Measurements from ENCODE around the gene PPP1R14C. TPM values are rescaled to one million over a fixed set of nuclear protein-coding genes. Genes with fewer than 3 reads are reported as not detected.
A peak's percentile ranks its signal among the peaks of the same experiment; 100 is the strongest.

PPP1R14C gene
- total RNA-seq, 8 experiments from 2014 or later = 6.5 to 66.6 (median 13.8) TPM

DNA sequence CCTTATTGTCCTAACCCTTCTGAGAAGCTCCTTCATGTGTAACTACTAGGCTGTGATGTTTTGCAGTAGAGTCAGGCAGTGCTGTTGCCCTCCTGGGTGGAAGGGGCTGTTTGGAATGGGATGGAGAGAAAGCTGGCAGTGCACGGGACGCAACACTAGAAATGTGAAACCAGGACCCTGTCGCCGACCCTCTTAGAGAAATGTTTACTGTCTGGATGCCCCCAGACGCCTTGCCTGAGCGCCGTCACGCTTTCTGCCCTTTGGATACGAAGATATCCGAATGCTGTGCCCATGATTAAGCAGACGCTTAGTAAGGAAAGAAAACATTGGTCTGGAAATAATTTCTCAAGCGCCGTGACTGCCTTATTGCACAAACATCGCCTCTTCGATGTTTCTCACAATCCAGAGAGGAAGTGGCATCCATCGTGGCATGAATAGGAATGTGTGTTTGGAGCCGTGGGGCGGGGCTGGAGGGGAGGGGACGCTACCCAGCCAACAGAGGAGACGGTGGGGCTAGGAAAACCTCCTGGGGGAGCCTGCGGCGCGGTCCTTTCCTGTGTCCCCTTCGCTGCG, 661 bp upstream of the PPP1R14C start:
- peak in 7 of 8 experiments; percentile 10 to 63 (median 53) for ATAC-seq (replicated peaks in 6 of 8)
- Histone ChIP-seq H3K4me3 (peak overlapping the region; percentile 57 to 96 (median 60)), H3K4me1 (replicated peaks in 1 of 2) (peaks cover 10 to 15% of the 10 kb centered on the region in 2 donors), H3K27ac (peak overlapping the region; percentile 2 to 3)
- WGBS, 10 experiments = 9 to 70% (median 43%) methylated on average over 1 to 7 of the region's 25 CpGs; no CpG with 5 or more reads in 4 of the 10 experiments
- in situ Hi-C loops (cut with MboI; ENCODE audit: low pct_unique_long_range_greater_than_20kb in 2 of 9, low sequenced_read_pairs in 9 of 9, unreplicated experiment in 9 of 9) = no loop called here

GRCh38 chr6:150143516-150144293, 861 bp downstream of the PPP1R14C start:
- in situ Hi-C loops (cut with MboI; ENCODE audit: low pct_unique_long_range_greater_than_20kb in 2 of 9, low sequenced_read_pairs in 9 of 9, unreplicated experiment in 9 of 9) = no loop called here

DNA sequence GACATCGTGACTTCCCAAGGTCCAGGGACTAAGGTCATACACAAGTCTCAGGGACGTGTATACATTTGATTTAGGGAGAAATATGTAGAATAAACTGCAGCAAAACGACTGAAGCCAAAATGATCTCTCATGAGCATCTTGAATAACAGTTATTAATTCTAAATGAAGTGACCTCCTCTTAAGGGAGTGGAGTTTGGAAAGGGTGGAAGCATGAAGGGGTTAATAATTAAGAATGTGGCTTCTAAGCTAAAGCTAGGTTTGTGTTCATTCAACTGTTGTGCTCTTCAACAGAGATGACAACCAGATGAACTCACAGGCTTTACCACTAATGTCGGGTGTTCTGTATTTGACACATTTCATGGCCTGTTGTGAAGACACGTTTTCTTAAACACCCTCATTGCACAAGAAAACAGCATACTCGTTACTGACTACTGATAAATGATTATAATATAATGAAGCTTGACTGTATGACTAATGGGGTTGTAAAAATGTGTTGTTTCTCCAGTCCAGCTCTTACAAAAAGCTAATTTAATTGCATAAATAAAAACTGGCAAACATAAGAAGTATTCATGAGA, 1.5 kb downstream of the PPP1R14C start:
- Histone ChIP-seq H3K4me1 (replicated peaks in 1 of 2) (peaks cover 16 to 18% of the 10 kb centered on the region in 2 donors), H3K4me3 (peak overlapping the region; percentile 57 to 96 (median 60)), H3K27ac (no peak overlapping the region)
- no peak for ATAC-seq (replicated peaks in 6 of 8)
- in situ Hi-C loops (cut with MboI; ENCODE audit: low pct_unique_long_range_greater_than_20kb in 2 of 9, low sequenced_read_pairs in 9 of 9, unreplicated experiment in 9 of 9) = no loop called here
- WGBS, 10 experiments = 0 to 9% (median 0%) methylated on average over 2 to 5 of the region's 6 CpGs; no CpG with 5 or more reads in 1 of the 10 experiments

More at GRCh38 chr6:150143516-150144293, 861 bp downstream of the PPP1R14C start:
- ATAC-seq (replicated peaks in 6 of 8) = peak; percentile 3 to 44 (median 20)
- 0 to 20% (median 3%) methylated on average over 1 to 13 of the region's 53 CpGs; no CpG with 5 or more reads in 5 of the 10 experiments for WGBS, 10 experiments
- H3K4me3 ChIP-seq = peak overlapping the region; percentile 57 to 96 (median 60)
- peak overlapping the region in 1 of 2 donors; percentile 39 for H3K27ac ChIP-seq
- H3K4me1 ChIP-seq (replicated peaks in 1 of 2) = peaks cover 13 to 15% of the 10 kb centered on the region in 2 donors

- Histone ChIP-seq H3K4me3 (peak overlapping the region; percentile 57 to 96 (median 60)), H3K27ac (no peak overlapping the region), H3K4me1 (replicated peaks in 1 of 2) (peaks cover 19 to 22% of the 10 kb centered on the region in 2 donors)
- in situ Hi-C loops (cut with MboI; ENCODE audit: low pct_unique_long_range_greater_than_20kb in 2 of 9, low sequenced_read_pairs in 9 of 9, unreplicated experiment in 9 of 9) = no loop called here
- WGBS, 10 experiments = 21 to 91% (median 73%) methylated on average over 1 to 3 of the region's 3 CpGs; no CpG with 5 or more reads in 2 of the 10 experiments
- ATAC-seq (replicated peaks in 6 of 8) = no peak
Measured at GRCh38 chr6:150145427-150145826, 2.6 kb downstream of the PPP1R14C start.

- ATAC-seq (replicated peaks in 6 of 8) = no peak
- in situ Hi-C loops (cut with MboI; ENCODE audit: low pct_unique_long_range_greater_than_20kb in 2 of 9, low sequenced_read_pairs in 9 of 9, unreplicated experiment in 9 of 9) = no loop called here
- H3K27ac ChIP-seq = no peak overlapping the region
- peaks cover 19 to 26% of the 10 kb centered on the region in 2 donors for H3K4me1 ChIP-seq (replicated peaks in 1 of 2)
- peak overlapping the region in 3 of 5 donors; percentile 59 to 96 (median 61) for H3K4me3 ChIP-seq
Measured at GRCh38 chr6:150145830-150146229, 3.0 kb downstream of the PPP1R14C start.

- Histone ChIP-seq H3K4me3 (no peak overlapping the region), H3K4me1 (replicated peaks in 1 of 2) (peaks cover 19 to 28% of the 10 kb centered on the region in 2 donors), H3K27ac (no peak overlapping the region)
- no peak for ATAC-seq (replicated peaks in 6 of 8)
- WGBS, 10 experiments = 33 to 100% (median 70%) methylated on average over 1 to 2 of the region's 3 CpGs; no CpG with 5 or more reads in 6 of the 10 experiments
- in situ Hi-C loops (cut with MboI; ENCODE audit: low pct_unique_long_range_greater_than_20kb in 2 of 9, low sequenced_read_pairs in 9 of 9, unreplicated experiment in 9 of 9) = no loop called here
Measured at GRCh38 chr6:150146436-150146835, 3.6 kb downstream of the PPP1R14C start.

DNA sequence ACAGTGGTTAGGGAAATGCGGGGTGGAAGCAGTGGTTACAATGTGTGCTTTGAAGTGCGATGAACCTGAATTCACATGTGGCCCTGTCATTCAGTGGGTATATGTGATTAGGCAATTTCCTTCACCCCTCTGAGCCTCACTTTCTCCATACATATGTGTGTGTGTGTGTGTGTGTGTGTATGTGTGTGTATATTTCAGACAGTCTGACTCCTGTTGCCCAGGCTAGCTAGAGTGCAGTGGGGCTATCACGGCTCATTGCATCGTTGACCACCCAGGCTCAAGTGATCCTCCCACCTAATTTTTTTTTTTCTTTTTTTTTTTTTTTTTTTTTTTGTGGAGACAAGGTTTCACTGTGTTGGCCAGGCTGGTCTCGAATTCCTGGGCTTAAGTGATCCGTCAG, 6.3 kb downstream of the PPP1R14C start:
- H3K4me3 ChIP-seq = no peak overlapping the region
- in situ Hi-C loops (cut with MboI; ENCODE audit: low pct_unique_long_range_greater_than_20kb in 2 of 9, low sequenced_read_pairs in 9 of 9, unreplicated experiment in 9 of 9) = no loop called here
- H3K4me1 ChIP-seq (replicated peaks in 1 of 2) = peaks cover 23 to 34% of the 10 kb centered on the region in 2 donors
- H3K27ac ChIP-seq = no peak overlapping the region
- 33 to 100% (median 80%) methylated on average over 1 to 6 of the region's 6 CpGs; no CpG with 5 or more reads in 3 of the 10 experiments for WGBS, 10 experiments
- ATAC-seq (replicated peaks in 6 of 8) = peak in 4 of 8 experiments; percentile 51 to 75 (median 61)

GRCh38 chr6:150150458-150150820, 7.6 kb downstream of the PPP1R14C start:
- ATAC-seq (replicated peaks in 6 of 8) = peak in 1 of 8 experiments; percentile 36
- in situ Hi-C loops (cut with MboI; ENCODE audit: low pct_unique_long_range_greater_than_20kb in 2 of 9, low sequenced_read_pairs in 9 of 9, unreplicated experiment in 9 of 9) = no loop called here
- WGBS, 10 experiments = 76 to 100% (median 85%) methylated on average over 1 to 2 of the region's 2 CpGs; no CpG with 5 or more reads in 4 of the 10 experiments

DNA sequence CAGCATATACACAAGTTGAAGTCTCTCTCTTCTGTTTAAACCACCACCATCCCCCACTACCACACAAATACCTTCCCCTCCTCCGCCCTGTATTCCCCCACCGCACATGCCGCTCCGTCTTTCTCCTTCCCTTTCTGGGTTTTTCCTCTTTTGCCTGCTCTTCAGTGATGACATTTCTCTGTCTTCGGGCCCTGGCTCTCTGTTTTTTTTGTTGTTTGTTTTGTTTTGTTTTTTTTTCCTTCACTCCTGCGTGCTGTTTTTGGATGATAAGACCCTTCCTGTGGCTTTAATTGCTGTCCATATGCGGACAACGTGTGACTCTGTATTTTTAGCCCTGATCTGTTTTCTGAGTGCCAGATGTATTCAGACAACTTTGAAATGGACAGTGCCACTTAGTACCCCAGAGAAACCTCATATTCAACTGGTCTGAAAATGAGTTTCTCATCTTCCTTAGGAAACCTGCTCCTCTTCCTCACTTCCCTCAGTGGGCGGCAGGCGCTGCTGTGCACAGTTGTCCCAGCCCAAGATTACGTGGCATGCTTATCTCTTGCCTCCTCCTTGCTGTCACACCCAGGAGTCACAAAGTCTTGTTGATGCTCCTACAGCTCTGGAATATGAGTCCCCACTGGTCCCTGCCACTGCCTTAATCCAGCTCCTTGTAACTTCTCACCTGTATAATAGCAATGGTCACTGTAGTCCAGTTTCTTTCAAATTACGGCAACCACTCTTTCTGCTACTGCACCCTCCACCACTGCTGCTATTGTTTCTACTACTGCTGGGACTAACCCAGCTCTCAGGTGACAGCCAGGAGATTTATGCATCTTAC, 8.2 kb downstream of the PPP1R14C start:
- in situ Hi-C loops (cut with MboI; ENCODE audit: low pct_unique_long_range_greater_than_20kb in 2 of 9, low sequenced_read_pairs in 9 of 9, unreplicated experiment in 9 of 9) = no loop called here
- WGBS, 10 experiments = 45 to 90% (median 60%) methylated on average over 2 to 11 of the region's 12 CpGs; no CpG with 5 or more reads in 1 of the 10 experiments
- peaks cover 8 to 31% of the 10 kb centered on the region in 2 donors for H3K4me1 ChIP-seq (replicated peaks in 1 of 2)
- no peak overlapping the region for H3K27ac ChIP-seq
- no peak overlapping the region for H3K4me3 ChIP-seq
- no peak for ATAC-seq (replicated peaks in 6 of 8)

More at GRCh38 chr6:150150458-150150820, 7.6 kb downstream of the PPP1R14C start:
- Histone ChIP-seq H3K27ac (no peak overlapping the region), H3K4me1 (replicated peaks in 1 of 2) (peaks cover 14 to 34% of the 10 kb centered on the region in 2 donors), H3K4me3 (no peak overlapping the region)

DNA sequence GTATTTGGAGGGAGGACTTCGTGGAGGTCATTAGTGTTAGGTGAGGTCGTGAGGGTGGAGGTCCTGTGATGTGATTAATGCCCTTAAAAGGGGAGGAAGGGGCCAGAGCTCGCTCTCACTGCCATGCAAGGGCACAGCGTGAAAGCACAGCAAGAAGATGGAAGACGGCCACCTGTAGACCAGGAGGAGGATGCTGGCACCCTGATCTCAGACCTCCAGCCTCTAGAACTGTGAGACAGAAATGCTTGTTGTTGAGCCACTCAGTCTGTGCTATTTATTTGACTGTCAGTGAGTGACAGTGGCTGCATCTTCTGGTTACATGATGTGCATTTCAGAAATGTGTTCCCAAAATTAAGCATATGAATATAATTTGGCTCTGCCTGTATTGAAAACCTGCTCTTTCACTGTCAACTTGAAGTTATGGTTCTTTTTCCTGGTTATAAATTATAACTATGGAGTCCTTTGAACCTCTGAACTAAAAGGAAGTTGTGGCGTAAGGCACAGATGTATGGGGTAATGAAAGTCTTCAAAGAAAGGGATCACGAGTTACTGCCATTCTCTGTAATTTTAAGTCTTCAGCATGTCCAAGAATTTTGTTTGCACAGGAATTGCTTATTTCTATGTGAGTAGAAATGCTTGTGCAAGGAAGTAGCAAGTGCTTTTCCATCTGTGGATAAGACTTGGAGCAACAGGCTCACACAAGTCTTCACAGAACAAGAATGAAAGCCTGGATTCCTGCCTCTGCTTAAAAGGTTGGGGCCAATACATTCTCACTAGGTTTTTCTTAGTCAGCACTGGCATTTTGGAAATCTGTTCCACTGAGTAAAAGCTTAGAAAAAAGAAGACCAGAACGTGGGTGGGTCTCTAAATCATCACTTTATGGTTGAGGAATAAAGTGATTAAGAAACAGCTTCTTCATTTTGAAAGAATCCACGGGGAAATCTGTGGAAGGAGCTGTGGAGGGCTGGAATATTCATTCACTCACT, 10.3 kb downstream of the PPP1R14C start:
- no peak overlapping the region for H3K27ac ChIP-seq
- in situ Hi-C loops (cut with MboI; ENCODE audit: low pct_unique_long_range_greater_than_20kb in 2 of 9, low sequenced_read_pairs in 9 of 9, unreplicated experiment in 9 of 9) = no loop called here
- H3K4me1 ChIP-seq (replicated peaks in 1 of 2) = peaks cover 8 to 28% of the 10 kb centered on the region in 2 donors
- 30 to 82% (median 54%) methylated on average over 2 to 7 of the region's 9 CpGs for WGBS, 10 experiments
- peak in 2 of 8 experiments; percentile 8 to 17 for ATAC-seq (replicated peaks in 6 of 8)
- H3K4me3 ChIP-seq = no peak overlapping the region

GRCh38 chr6:150153905-150154492, 11.2 kb downstream of the PPP1R14C start:
- in situ Hi-C loops (cut with MboI; ENCODE audit: low pct_unique_long_range_greater_than_20kb in 2 of 9, low sequenced_read_pairs in 9 of 9, unreplicated experiment in 9 of 9) = no loop called here
- 38 to 100% (median 91%) methylated on average over 1 to 6 of the region's 6 CpGs; no CpG with 5 or more reads in 1 of the 10 experiments for WGBS, 10 experiments
- no peak overlapping the region for H3K27ac ChIP-seq
- no peak overlapping the region for H3K4me3 ChIP-seq
- peaks cover 8 to 23% of the 10 kb centered on the region in 2 donors for H3K4me1 ChIP-seq (replicated peaks in 1 of 2)
- ATAC-seq (replicated peaks in 6 of 8) = peak in 4 of 8 experiments; percentile 13 to 48 (median 16)

Measured in motor neuron (in vitro differentiated cells).